Smooth muscle cell (in vitro differentiated cells): ENCODE measurements around the gene INTS1. TPM values are rescaled to one million over a fixed set of nuclear protein-coding genes. Genes with fewer than 3 reads are reported as not detected.

Source experiments
- DNase-seq: peaks from one replicate; lab custom pipeline; 2025; ENCODE audit not compliant: unreplicated experiment; lab: John Stamatoyannopoulos, UW
- H2AFZ ChIP-seq: fragments of 200-600 bp; sonication (generic); 2 replicates; pipeline ENCODE4 v1.6.0; 2016; ENCODE audit warnings: antibody characterized with exemption, low read depth, mild to moderate bottlenecking
- H3F3A ChIP-seq: fragments of 200-600 bp; sonication (generic); 2 replicates; pipeline ENCODE4 v1.6.0; 2017; ENCODE audit warnings: antibody characterized with exemption, low read depth
- H3K27ac ChIP-seq: fragments of 200-600 bp; sonication (generic); 2 replicates; pipeline ENCODE4 v1.5.1; 2016; ENCODE audit warnings: low read depth, mild to moderate bottlenecking
- H3K27me3 ChIP-seq: fragments of 200-600 bp; sonication (generic); 2 replicates; pipeline ENCODE4 v1.6.1; 2016; ENCODE audit warnings: low read depth, mild to moderate bottlenecking
- H3K36me3 ChIP-seq: fragments of 200-600 bp; sonication (generic); 2 replicates; pipeline ENCODE4 v1.5.1; 2016; ENCODE audit warnings: low read depth
- H3K4me1 ChIP-seq: fragments of 200-600 bp; sonication (generic); 2 replicates; pipeline ENCODE4 v1.5.1; 2016; ENCODE audit warnings: low read depth
- H3K4me2 ChIP-seq: fragments of 200-600 bp; sonication (generic); 2 replicates; pipeline ENCODE4 v1.6.0; 2016; ENCODE audit warnings: mild to moderate bottlenecking
- H3K4me3 ChIP-seq: fragments of 200-600 bp; sonication (generic); 2 replicates; pipeline ENCODE4 v1.5.1; 2016; ENCODE audit warnings: mild to moderate bottlenecking
- H3K79me2 ChIP-seq: fragments of 200-600 bp; sonication (generic); 2 replicates; pipeline ENCODE4 v1.6.0; 2016; ENCODE audit warnings: low read depth, mild to moderate bottlenecking
- H3K9ac ChIP-seq: fragments of 200-600 bp; sonication (generic); 2 replicates; pipeline ENCODE4 v1.6.0; 2016; ENCODE audit warnings: low read depth
- H3K9me3 ChIP-seq: fragments of 200-600 bp; sonication (generic); replicated peaks from 2 replicates; pipeline ENCODE4 v1.5.1; 2016; ENCODE audit warnings: low read depth
- H4K20me1 ChIP-seq: fragments of 200-600 bp; sonication (generic); 2 replicates; pipeline ENCODE4 v1.6.0; 2016; ENCODE audit warnings: low read depth
- WGBS: methylation state at CpG from one replicate; pipeline ENCODE4 v1.1.7; 2016; ENCODE audit warnings: low lambda C conversion rate; 5-methylcytosine and 5-hydroxymethylcytosine counted together
- polyA plus RNA-seq: library from polyadenylated mRNA; unstranded; fragments of >200 nt; fragmentation: Nextera tagmentation; extraction: Ambion mirVana; gene quantifications from 2 replicates; pipeline ENCODE4 v1.2.1, GENCODE V29; 2016
- total RNA-seq: library from RNA; depleted of rRNA; stranded (reverse); fragments of >200 nt; gene quantifications from 2 replicates; pipeline ENCODE4 v1.2.3, GENCODE V29; 2014
- TF ChIP-seq, protein P1 (sequence below): fragments of 200-600 bp; sonication (generic); IDR thresholded peaks from 2 replicates; pipeline ENCODE4 v1.5.1; 2017; ENCODE audit warnings: borderline replicate concordance, mild to moderate bottlenecking, antibody characterized with exemption; ENCODE audit not compliant: insufficient read depth, poor library complexity, severe bottlenecking

INTS1 gene
- total and polyA plus RNA-seq, 2 experiments from 2014 or later, result 18.2 to 51.2 TPM

DNA sequence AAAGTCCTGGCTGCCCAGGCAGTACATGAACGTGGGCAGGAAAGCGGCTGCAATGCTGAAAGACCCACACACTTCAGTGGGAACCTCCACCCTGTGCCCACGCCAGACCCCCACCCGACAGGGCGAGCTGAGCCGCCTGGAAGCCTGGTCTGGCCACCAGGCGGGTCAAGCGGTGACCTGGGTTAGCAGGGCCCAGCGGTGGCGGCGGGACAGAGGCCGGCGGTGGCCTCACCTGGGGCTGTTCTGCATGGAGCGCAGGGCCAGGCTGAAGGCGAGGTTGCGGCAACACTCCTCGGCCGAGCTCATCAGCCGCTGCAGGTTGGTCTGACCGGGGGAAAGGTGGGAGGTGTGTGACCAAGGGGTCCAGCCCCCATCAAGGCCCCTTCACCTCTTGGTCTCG is 33.3 kb downstream of the INTS1 start:
- peaks cover 5% of the 10 kb centered on the region for H4K20me1 ChIP-seq
- H3K79me2 ChIP-seq, result no peaks in the 10 kb centered on the region
- TF ChIP-seq, protein P1, sequence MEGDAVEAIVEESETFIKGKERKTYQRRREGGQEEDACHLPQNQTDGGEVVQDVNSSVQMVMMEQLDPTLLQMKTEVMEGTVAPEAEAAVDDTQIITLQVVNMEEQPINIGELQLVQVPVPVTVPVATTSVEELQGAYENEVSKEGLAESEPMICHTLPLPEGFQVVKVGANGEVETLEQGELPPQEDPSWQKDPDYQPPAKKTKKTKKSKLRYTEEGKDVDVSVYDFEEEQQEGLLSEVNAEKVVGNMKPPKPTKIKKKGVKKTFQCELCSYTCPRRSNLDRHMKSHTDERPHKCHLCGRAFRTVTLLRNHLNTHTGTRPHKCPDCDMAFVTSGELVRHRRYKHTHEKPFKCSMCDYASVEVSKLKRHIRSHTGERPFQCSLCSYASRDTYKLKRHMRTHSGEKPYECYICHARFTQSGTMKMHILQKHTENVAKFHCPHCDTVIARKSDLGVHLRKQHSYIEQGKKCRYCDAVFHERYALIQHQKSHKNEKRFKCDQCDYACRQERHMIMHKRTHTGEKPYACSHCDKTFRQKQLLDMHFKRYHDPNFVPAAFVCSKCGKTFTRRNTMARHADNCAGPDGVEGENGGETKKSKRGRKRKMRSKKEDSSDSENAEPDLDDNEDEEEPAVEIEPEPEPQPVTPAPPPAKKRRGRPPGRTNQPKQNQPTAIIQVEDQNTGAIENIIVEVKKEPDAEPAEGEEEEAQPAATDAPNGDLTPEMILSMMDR, result no peak
- H2AFZ ChIP-seq, result no peak overlapping the region
- no peaks in the 10 kb centered on the region for H3K27me3 ChIP-seq
- no peak overlapping the region for H3K4me2 ChIP-seq
- H3K9me3 ChIP-seq, result no peaks in the 10 kb centered on the region
- no peak for DNase-seq
- no peak overlapping the region for H3K27ac ChIP-seq
- H3K4me1 ChIP-seq, result no peaks in the 10 kb centered on the region
- H3K36me3 ChIP-seq, result no peaks in the 10 kb centered on the region
- H3K4me3 ChIP-seq, result no peak overlapping the region
- H3F3A ChIP-seq, result no peaks in the 10 kb centered on the region
- 97% methylated on average over 21 of the region's 21 CpGs for WGBS
- H3K9ac ChIP-seq, result no peak overlapping the region

DNA sequence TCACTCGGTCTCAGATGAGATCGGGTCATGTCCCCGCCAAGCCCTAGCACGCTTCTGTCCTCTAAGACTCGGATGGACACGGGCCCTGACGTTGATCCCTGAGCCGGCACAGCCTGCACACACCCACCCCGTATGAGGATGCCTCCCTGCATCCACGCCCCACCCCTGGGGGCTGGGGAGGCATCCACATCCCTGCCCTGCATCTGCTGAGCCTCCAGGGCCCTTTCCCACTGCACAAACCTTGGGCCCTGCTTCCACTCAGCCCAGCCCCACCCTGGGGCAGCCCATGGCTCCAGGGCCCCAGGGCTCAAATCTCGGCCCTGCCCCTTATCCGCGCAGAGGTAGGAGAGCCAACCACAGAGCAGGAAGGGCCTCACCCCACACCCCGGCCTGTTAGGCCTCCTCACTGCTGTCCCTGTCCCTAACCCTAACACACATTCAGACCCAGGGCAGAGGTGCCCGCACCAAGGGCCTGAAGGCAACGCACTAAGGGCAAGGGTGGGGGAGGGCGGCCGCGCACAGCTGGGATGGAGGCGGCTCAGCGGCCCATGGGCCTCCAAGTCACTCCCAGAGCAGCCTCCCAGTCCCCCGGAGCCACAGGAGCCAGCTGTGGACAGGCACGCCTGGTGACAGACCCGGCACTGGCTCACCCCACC is 35.4 kb downstream of the INTS1 start:
- Histone ChIP-seq H3K27me3 (no peaks in the 10 kb centered on the region), H3K4me1 (no peaks in the 10 kb centered on the region), H3K4me3 (no peak overlapping the region), H3K9me3 (no peaks in the 10 kb centered on the region), H3K9ac (no peak overlapping the region), H3K27ac (no peak overlapping the region), H4K20me1 (no peaks in the 10 kb centered on the region), H3K36me3 (no peaks in the 10 kb centered on the region), H3K4me2 (no peak overlapping the region), H3F3A (no peaks in the 10 kb centered on the region), H2AFZ (no peak overlapping the region), H3K79me2 (no peaks in the 10 kb centered on the region)
- 94% methylated on average over 19 of the region's 24 CpGs for WGBS
- TF ChIP-seq, protein P1, result no peak
- no peak for DNase-seq

DNA sequence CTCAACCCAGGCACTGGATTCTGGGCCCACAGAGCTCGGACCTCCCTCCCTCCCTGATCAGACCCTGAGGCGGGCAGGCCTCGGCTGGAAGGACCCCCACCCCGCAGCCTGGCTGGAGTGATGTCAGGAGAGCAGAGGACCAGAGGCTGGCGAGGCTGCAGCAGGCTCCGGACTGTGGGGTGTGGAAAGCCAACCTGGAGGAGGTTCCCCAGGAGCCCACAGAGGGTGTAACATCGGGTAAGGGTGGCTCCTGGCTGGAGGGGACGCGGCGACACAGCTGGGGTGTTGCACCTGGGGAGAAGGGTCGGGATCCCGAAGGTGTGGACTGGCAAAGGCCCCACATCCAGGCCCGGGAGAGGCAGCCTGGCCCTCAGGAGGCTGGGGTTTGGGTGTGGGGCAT is 36.0 kb downstream of the INTS1 start:
- TF ChIP-seq, protein P1, result no peak
- Histone ChIP-seq H3K27me3 (no peaks in the 10 kb centered on the region), H3F3A (no peaks in the 10 kb centered on the region), H3K9me3 (no peaks in the 10 kb centered on the region), H3K4me1 (no peaks in the 10 kb centered on the region), H2AFZ (no peak overlapping the region), H3K9ac (no peak overlapping the region), H4K20me1 (no peaks in the 10 kb centered on the region), H3K36me3 (no peaks in the 10 kb centered on the region), H3K4me3 (no peak overlapping the region), H3K27ac (no peak overlapping the region), H3K79me2 (no peaks in the 10 kb centered on the region), H3K4me2 (no peak overlapping the region)
- WGBS, result 94% methylated on average over 13 of the region's 13 CpGs
- DNase-seq, result no peak
